A673 (cell line): ENCODE measurements around the gene SLC5A3.

Experiments
- EZH2 ChIP-seq: fragments of 200-600 bp; sonication (generic); IDR thresholded peaks from 2 replicates; pipeline ENCODE4 v1.6.1; 2017; ENCODE audit warnings: borderline replicate concordance, low read depth, mild to moderate bottlenecking, mixed read lengths, antibody characterized with exemption, low read length; ENCODE audit not compliant: poor library complexity, severe bottlenecking
- TF ChIP-seq, protein P1 (sequence below): fragments of 300-800, 200-600 bp; sonication (generic); conservative IDR thresholded peaks from 2 replicates; pipeline ENCODE4 v1.5.1; 2017; ENCODE audit warnings: low read depth, mild to moderate bottlenecking, antibody characterized with exemption, low read length, moderate library complexity, mixed read lengths

DNA sequence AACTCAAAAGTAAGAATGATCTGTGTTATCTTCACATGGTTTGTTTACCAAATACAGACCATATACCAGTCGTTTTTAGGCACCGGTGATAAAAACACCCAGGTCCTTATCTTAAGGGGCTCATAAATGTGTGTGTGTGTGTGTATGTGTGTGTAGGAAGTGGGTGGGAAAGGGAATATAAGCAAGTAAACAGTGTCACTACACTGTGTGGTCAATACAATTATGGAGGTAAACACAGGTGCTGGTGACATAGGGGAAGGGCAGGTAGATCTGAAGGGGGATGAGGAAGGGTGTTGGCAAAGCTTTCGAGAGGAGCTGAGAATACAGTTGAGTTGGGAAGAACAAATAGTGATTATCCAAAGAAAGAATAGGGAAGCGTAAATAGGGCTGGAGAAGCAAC is 19.1 kb upstream of the SLC5A3 start:
- TF ChIP-seq, protein P1, sequence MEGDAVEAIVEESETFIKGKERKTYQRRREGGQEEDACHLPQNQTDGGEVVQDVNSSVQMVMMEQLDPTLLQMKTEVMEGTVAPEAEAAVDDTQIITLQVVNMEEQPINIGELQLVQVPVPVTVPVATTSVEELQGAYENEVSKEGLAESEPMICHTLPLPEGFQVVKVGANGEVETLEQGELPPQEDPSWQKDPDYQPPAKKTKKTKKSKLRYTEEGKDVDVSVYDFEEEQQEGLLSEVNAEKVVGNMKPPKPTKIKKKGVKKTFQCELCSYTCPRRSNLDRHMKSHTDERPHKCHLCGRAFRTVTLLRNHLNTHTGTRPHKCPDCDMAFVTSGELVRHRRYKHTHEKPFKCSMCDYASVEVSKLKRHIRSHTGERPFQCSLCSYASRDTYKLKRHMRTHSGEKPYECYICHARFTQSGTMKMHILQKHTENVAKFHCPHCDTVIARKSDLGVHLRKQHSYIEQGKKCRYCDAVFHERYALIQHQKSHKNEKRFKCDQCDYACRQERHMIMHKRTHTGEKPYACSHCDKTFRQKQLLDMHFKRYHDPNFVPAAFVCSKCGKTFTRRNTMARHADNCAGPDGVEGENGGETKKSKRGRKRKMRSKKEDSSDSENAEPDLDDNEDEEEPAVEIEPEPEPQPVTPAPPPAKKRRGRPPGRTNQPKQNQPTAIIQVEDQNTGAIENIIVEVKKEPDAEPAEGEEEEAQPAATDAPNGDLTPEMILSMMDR: no peak
- no peak for TF ChIP-seq EZH2
